SK-N-MC (cell line): ENCODE measurements around the gene ASB5.

Source experiments
- DNase-seq: peaks from one replicate; pipeline ENCODE4 v3.0.0-alpha.2; 2011; ENCODE audit warnings: low read depth, low spot score
- H3K27ac ChIP-seq: fragments of 200-600 bp; sonication (generic); 2 replicates; pipeline ENCODE4 v1.5.1; 2016; ENCODE audit warnings: mixed run types
- H3K36me3 ChIP-seq: fragments of 200-600 bp; sonication (generic); 2 replicates; pipeline ENCODE4 v1.6.1; 2017; ENCODE audit warnings: antibody characterized with exemption, low read length, mixed read lengths; ENCODE audit not compliant: insufficient read depth
- H3K4me3 ChIP-seq: fragments of 200-600 bp; sonication (generic); 2 replicates; pipeline ENCODE4 v1.5.1; 2016
- H3K9ac ChIP-seq: fragments of 200-600 bp; sonication (generic); 2 replicates; pipeline ENCODE4 v1.8.0; 2017; ENCODE audit warnings: mixed run types, mixed read lengths; ENCODE audit not compliant: insufficient read length
- H3K9me3 ChIP-seq: fragments of 200-600 bp; sonication (generic); 2 replicates; pipeline ENCODE4 v1.6.1; 2017; ENCODE audit warnings: low read depth, mild to moderate bottlenecking, antibody characterized with exemption, low read length, moderate library complexity, mixed read lengths
- EZH2 ChIP-seq: fragments of 200-600 bp; sonication (generic); IDR thresholded peaks from one replicate; pipeline ENCODE4 v1.6.1; 2017; ENCODE audit warnings: antibody characterized with exemption
- FOXP2 ChIP-seq: optimal IDR thresholded peaks from 2 replicates; pipeline ENCODE3; 2011; ENCODE audit warnings: mild to moderate bottlenecking, moderate library complexity; ENCODE audit not compliant: insufficient read depth; ENCODE audit errors: extremely low read length, control extremely low read depth
- POLR2AphosphoS5 ChIP-seq: IDR thresholded peaks from 2 replicates; pipeline ENCODE4 v1.6.1; 2012; ENCODE audit warnings: mild to moderate bottlenecking, low read depth, low read length, borderline replicate concordance

The ASB5 gene

GRCh38 chr4:176195184-176195978 lies 73.6 kb downstream of the ASB5 start, which contains the start of gene SPATA4:
Gene SPATA4, minus strand, starts transcription at chr4:176195585. Its CDS starts 23 bp downstream, at chr4:176195562.
- Histone ChIP-seq H3K4me3 (peak within 1 kb of the TSS; percentile 87), H3K27ac (peak within 1 kb of the TSS; percentile 58; the same call in 1 of the 2 replicates), H3K9me3 (no peaks in the 10 kb centered on the region), H3K36me3 (no peaks in the 10 kb centered on the region), H3K9ac (peak within 1 kb of the TSS; percentile 83)
- peak; percentile 34 for DNase-seq
- TF ChIP-seq FOXP2 (no peak), POLR2AphosphoS5 (peak; percentile 86)

- no peaks in the 10 kb centered on the region for H3K9me3 ChIP-seq
- no peak overlapping the region for H3K4me3 ChIP-seq
- TF ChIP-seq EZH2: no peak
- no peak for TF ChIP-seq POLR2AphosphoS5
- TF ChIP-seq FOXP2: no peak
- H3K36me3 ChIP-seq: no peaks in the 10 kb centered on the region
- no peak overlapping the region for H3K27ac ChIP-seq
- DNase-seq: no peak
- no peak overlapping the region for H3K9ac ChIP-seq
Observed at GRCh38 chr4:176193938-176194337, 75.1 kb downstream of the ASB5 start.

GRCh38 chr4:176193126-176193525 lies 75.9 kb downstream of the ASB5 start:
- no peaks in the 10 kb centered on the region for H3K9me3 ChIP-seq
- H3K27ac ChIP-seq: no peak overlapping the region
- TF ChIP-seq EZH2: no peak
- TF ChIP-seq FOXP2: no peak
- TF ChIP-seq POLR2AphosphoS5: no peak
- H3K4me3 ChIP-seq: no peak overlapping the region
- no peaks in the 10 kb centered on the region for H3K36me3 ChIP-seq
- H3K9ac ChIP-seq: no peak overlapping the region
- no peak for DNase-seq

- Histone ChIP-seq H3K9me3 (no peaks in the 10 kb centered on the region), H3K4me3 (no peak overlapping the region), H3K36me3 (no peaks in the 10 kb centered on the region), H3K9ac (no peak overlapping the region), H3K27ac (no peak overlapping the region)
- no peak for TF ChIP-seq FOXP2
- TF ChIP-seq POLR2AphosphoS5: no peak
- TF ChIP-seq EZH2: no peak
- DNase-seq: no peak
Observed at GRCh38 chr4:176191974-176192373, 77.0 kb downstream of the ASB5 start.

- Histone ChIP-seq H3K27ac (no peak overlapping the region), H3K9me3 (no peaks in the 10 kb centered on the region), H3K4me3 (no peak overlapping the region), H3K9ac (no peak overlapping the region), H3K36me3 (no peaks in the 10 kb centered on the region)
- TF ChIP-seq EZH2: no peak
- no peak for TF ChIP-seq POLR2AphosphoS5
- TF ChIP-seq FOXP2: no peak
- DNase-seq: no peak
Observed at GRCh38 chr4:176189891-176190795, 78.9 kb downstream of the ASB5 start.

GRCh38 chr4:176188654-176189053 lies 80.4 kb downstream of the ASB5 start:
- no peak for TF ChIP-seq FOXP2
- no peak for TF ChIP-seq POLR2AphosphoS5
- no peak for TF ChIP-seq EZH2
- Histone ChIP-seq H3K4me3 (no peak overlapping the region), H3K27ac (no peak overlapping the region), H3K9me3 (no peaks in the 10 kb centered on the region), H3K36me3 (no peaks in the 10 kb centered on the region), H3K9ac (no peak overlapping the region)
- no peak for DNase-seq

- H3K36me3 ChIP-seq: no peaks in the 10 kb centered on the region
- H3K27ac ChIP-seq: no peak overlapping the region
- no peak for TF ChIP-seq POLR2AphosphoS5
- no peak for TF ChIP-seq FOXP2
- H3K4me3 ChIP-seq: no peak overlapping the region
- DNase-seq: no peak
- no peak overlapping the region for H3K9ac ChIP-seq
- H3K9me3 ChIP-seq: no peaks in the 10 kb centered on the region
Observed at GRCh38 chr4:176187624-176188023, 81.4 kb downstream of the ASB5 start.
